Activated CD4-positive, CD25-positive, alpha-beta regulatory T cell treated with anti-CD3 and anti-CD28 coated beads, Interleukin-2, amount 50 U/mL, for 72 hours (primary cell): ENCODE results near the gene DCBLD1.
"Not testable (repeated sequence)": the region's sequence is repeated elsewhere in the genome, so short reads cannot be mapped to it uniquely, and the experiment has no call there.

ENCODE experiments used
- DNase-seq: peaks from one replicate; pipeline ENCODE4 v3.0.0; 2021

DCBLD1 gene

GRCh38 chr6:117503211-117503610 is 20.7 kb downstream of the DCBLD1 start:
- DNase-seq, result no peak

GRCh38 chr6:117504478-117505144 is 22.1 kb downstream of the DCBLD1 start:
- no peak for DNase-seq

DNA sequence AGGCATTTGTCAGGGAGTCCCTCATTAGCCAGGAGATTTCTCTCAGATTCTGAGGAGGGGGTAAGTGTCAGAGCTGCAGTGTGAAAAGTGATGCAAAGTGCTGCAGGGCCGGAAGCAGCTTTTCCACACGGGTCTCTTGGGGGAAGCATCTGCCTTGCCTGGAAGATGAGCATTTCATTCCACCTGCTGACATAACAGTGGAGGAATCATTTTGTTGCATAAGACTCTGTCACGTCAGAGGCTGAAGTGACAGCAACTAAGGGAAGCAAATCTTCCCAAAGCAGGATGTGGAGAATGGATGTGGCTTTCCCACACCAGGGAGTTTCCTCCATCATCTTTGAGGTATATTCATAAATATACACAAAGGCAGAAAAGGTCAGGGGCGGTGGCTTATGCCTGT is 22.8 kb downstream of the DCBLD1 start:
- DNase-seq, result no peak

DNA sequence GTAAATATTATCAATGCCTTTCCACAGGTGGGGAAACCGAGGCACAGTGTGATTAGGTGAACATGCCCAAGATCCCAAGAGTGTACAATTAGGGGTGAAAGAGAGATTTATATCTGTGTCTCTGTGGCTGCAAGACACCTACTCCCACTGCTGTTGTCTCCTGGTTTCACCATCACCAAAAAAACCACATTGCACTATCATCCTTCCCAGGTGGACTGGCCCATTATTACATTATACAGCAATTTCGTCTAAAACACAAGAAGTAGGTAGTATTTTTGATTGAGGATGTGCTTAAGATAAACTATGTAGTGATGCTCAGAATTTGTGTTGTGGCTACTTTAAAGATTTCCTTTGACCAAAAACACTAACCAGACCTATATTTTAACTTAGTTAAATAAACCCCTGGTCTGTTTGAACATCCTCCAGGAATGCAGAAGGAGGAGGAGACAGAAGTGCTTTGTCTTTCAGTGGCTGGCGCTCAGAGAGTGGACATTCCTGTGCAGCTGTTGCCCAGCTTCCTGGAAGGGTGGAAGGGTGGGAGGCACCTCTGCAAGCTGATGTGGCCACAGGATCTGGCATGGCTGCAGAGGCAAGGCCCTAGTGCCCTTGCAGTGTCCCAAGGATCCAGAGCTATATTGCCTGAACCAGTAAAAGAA is 23.8 kb downstream of the DCBLD1 start:
- no peak for DNase-seq

DNA sequence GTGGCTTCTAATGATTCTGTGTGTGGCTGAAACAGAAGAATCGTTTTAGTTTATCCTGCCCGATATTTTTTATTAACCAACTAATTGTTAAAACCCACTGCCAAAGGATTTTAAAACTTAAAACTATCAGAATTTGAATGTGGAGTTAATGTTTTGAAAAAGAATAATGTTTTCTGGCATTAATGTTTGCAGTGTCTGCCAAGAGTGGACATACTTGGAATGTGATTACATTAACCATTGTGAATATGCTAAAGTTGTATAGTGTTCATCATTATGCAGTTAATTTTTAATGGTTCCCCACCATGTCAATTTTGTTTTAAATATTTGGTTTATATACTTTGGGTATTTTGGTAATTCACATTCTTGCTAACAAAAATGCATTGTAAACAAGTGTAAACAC is 24.4 kb downstream of the DCBLD1 start:
- no peak for DNase-seq

DNA sequence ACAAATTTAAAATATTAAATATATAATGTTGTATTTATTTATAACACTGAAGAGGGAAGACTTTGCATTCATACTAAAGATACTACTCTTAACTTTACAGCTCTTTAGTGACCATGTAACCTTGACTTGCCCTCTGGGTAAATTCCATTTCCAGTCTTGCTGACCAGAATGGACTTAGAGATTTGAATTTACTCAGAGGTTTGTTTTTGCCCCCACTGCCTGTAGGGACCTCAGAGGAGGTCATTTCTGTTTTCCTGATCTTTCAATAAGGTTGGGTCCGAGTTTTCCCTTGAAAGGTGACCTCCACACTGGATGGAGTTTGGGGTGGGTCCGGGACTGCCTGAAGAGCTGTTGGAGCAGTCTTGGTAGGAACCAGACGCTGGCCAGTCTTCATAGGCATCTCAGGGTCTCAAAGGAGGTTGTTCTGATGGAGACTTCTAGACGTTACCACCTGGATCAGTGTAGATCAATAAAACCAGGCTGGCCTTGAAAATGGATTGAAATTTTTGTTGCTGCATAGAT is 26.0 kb downstream of the DCBLD1 start:
- no peak for DNase-seq

GRCh38 chr6:117509021-117509420 is 26.5 kb downstream of the DCBLD1 start:
- no peak for DNase-seq

- no peak for DNase-seq
Observed at GRCh38 chr6:117512056-117512828, 29.8 kb downstream of the DCBLD1 start.

DNA sequence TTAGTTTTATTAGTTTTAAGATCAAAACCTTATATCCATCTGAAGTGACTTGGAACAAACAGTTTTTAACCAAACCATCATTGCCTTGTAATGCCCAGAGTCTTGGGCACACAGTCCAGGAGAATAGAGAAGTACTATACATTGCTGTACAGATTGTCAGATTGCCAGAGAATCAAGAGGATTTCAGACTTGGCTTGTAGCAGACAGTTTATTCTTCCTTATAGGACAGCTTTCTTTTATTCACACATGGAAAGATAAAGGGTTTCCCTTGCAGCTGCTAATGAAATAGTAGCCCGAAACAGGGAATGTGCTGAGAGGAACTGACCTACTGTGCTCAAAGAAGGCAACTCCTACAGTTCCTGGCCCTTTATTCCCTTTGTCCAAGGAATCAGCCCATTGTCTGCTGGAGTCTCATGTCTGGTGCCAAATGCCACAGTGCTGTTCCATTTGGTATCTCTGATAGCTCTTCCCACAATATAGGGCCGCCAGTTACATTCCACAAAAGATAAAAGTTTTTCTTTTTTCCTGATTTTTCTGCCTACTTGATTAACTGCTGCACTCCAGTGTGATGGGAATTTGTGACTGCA is 30.6 kb downstream of the DCBLD1 start:
- no peak for DNase-seq

GRCh38 chr6:117513778-117514365 is 31.4 kb downstream of the DCBLD1 start:
- DNase-seq, result no peak

GRCh38 chr6:117514655-117515054 is 32.2 kb downstream of the DCBLD1 start:
- DNase-seq, result no peak

GRCh38 chr6:117515326-117515725 is 32.9 kb downstream of the DCBLD1 start:
- no peak for DNase-seq

DNA sequence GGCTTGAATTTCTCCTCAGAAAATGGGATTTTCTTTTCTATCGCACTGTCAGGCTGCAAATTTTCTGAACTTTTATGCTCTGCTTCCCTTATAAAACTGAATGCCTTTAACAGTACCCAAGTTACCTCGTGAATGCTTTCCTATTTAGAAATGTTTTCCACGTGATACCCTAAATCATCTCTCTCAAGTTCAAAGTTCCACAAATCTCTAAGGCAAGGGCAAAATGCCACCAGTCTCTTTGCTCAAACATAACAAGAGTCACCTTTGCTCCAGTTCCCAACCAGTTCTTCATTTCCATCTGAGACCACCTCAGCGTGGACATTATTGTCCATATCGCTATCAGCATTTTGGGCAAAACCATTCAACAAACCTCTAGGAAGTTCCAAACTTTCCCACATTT is 35.5 kb downstream of the DCBLD1 start:
- not testable (repeated sequence) for DNase-seq

DNA sequence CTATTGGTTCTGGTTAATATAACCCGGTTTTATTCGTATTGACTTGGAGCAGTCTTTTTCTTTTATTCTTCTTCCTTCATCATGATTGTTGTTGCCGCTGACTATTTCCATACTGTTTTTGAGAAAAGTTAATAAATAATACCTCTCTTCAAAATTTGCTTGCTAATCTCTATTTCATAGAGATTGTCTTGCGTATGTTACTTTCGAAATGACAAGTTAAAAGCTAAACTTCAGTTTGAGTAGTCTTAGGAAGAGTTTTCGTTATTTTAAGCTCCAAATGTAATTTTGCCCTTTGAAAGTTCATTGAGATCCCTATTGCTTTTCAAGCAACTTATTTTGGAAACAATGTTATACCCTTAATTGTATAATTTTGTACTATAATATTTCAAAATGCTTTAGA is 36.4 kb downstream of the DCBLD1 start:
- no peak for DNase-seq

DNA sequence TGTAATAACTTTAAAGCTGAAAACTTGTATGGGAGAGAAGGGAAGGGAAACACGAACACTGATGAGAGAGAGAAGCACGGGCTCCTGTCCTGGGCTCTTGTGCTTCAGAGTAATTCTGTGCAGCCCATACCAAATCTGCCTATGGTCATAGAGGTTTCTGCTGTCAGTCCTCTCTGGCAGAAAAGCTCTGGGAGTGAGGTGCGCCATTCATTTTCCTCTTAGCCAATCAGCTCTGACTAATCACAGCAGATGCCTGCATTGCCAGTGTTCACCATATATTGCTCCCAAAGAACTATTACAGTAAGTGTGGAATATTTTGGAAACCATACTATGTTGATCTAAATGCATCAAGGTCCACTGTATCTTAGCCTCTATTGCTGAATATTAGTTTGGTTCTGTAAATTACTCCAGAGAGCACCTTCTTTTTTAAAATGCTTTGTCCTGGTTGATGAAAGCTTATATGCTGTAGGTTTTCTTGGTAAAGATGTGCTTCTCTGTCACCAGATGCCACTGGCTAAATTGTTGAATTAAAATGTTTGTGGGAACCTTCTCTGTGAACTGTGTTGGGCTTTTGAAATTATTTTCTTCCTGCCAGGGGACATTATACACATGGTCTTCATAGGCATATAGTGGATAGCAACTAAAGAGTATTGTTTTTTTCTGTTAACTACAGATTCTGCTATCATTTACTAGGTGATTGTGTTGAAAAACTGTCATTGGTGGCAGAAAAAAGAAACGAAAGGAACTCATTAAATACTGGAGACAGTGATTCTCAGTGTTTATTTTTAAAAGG is 38.3 kb downstream of the DCBLD1 start:
- no peak for DNase-seq

DNA sequence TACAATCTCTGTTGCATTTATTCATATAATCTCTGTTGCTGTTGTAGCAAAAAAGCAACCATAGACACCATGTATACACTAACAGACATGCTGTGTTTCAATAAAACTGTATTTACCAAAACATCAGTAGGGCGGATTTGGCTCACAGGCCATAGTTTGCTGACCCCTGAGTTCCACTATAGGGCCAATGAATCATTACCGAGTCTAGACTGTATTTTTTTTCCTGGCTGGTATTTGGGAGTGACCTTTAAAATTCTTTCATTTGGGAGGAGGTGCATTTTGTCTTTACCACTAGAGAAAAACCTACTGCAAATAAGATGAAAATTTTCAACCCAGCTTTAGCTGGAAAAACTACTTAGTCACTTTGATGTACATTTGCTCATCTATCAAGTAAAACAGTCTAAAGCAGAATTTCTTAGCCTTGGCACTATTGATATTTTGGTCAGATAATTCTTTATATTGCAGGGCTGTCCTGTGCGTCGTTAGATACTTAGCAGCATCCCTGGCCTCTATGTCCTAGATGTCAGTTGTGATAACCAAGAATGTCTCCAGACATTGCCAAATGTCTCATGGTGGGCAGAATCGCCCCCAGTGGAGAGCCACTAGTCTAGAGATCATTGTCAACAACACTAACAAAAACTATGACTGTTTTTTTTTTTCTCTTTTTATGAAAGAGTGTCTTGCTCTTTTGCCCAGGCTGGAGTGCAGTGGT is 39.5 kb downstream of the DCBLD1 start:
- no peak for DNase-seq

DNA sequence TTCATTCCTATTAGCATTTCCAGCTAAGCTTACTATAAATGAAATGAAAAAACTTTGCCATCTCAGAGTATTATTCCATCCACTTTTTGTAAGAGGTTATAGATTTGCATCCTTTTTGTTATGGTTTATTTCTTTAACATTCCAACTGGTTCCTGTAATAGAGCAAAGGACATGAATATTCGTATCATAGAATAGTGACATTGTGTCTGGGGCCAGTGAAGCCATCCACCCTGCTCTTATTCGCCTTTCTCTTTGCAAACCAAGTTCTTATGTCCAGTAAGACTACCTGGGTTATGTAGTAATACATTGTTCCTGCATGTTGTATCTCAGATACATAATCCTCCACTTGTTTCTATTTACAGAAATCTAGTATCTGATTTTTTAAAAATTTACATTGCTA is 43.1 kb downstream of the DCBLD1 start:
- no peak for DNase-seq

DNA sequence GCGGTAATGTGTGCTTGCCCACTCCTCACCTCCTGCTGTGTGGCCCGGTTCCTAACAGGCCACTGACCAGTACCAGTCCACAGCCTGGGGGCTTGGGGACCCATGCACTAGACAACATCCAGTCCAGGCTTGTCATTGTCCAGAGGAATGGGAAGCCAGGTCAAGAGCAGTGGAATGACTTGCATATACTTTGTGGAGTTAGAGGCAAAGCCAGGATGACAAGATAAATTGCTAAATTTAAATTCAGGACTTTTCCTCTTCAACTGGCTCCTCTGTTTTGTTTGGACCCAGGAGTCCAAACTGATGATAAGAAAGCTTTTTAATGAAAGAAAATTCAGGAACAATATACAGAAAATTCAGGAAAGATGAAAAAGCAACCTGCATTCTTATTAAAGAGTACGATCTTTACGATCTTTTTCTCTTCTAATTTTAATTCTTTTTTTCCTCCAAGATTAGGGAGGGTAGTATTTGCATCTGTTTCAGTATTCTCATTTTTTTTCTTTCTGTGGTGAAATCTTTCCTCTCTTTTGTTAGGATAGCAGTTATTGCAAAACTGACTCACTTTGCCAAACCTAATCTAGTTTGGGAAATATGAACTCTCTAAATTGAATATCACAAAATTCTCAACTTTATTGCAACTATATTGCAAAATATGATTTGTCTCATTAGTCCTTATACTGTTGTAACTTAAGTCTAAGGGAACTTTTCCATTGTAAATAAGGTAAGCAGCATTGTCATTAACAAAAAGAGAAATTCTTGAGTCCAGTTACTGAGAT is 48.2 kb downstream of the DCBLD1 start:
- DNase-seq, result no peak

GRCh38 chr6:117531346-117531745 is 48.9 kb downstream of the DCBLD1 start:
- DNase-seq, result no peak

- DNase-seq, result no peak
Observed at GRCh38 chr6:117531809-117532725, 49.6 kb downstream of the DCBLD1 start.
